ENCODE measurements around the gene PAPLN.
A peak's percentile ranks its signal among the peaks of the same experiment; 100 is the strongest.

The PAPLN gene

GRCh38 chr14:73240816-73241480, 3.6 kb downstream of the PAPLN start:
- Histone ChIP-seq H3K36me3 (no peaks in the 10 kb centered on the region), H3K9me3 (ENCODE audit: severe bottlenecking) (no peaks in the 10 kb centered on the region), H3K4me3 (ENCODE audit: low read depth, low read length) (no peak overlapping the region), H3K27me3 (ENCODE audit: insufficient read depth, low read depth, severe bottlenecking) (no peaks in the 10 kb centered on the region), H3K27ac (no peak overlapping the region)
- TF ChIP-seq CTCF (IDR thresholded peaks at IDR 0.05; ENCODE audit: low read depth, low read length): no peak
- peak; percentile 50 for DNase-seq

GRCh38 chr14:73241481-73242165, 4.3 kb downstream of the PAPLN start:
- Histone ChIP-seq H3K4me3 (ENCODE audit: low read depth, low read length) (no peak overlapping the region), H3K27ac (0 out of 2 replicates have a peak overlapping the region, but pooled peaks have one; percentile 14), H3K9me3 (ENCODE audit: severe bottlenecking) (no peaks in the 10 kb centered on the region), H3K27me3 (ENCODE audit: insufficient read depth, low read depth, severe bottlenecking) (no peaks in the 10 kb centered on the region), H3K36me3 (no peaks in the 10 kb centered on the region)
- DNase-seq: peak; percentile 50
- TF ChIP-seq CTCF (IDR thresholded peaks at IDR 0.05; ENCODE audit: low read depth, low read length): 0 out of 2 replicates have a peak, but pooled peaks have one; percentile 6

- H3K4me3 ChIP-seq (ENCODE audit: low read depth, low read length): no peak overlapping the region
- no peak overlapping the region for H3K27ac ChIP-seq
- no peak for TF ChIP-seq CTCF (IDR thresholded peaks at IDR 0.05; ENCODE audit: low read depth, low read length)
- no peaks in the 10 kb centered on the region for H3K36me3 ChIP-seq
- H3K27me3 ChIP-seq (ENCODE audit: insufficient read depth, low read depth, severe bottlenecking): no peaks in the 10 kb centered on the region
- no peaks in the 10 kb centered on the region for H3K9me3 ChIP-seq (ENCODE audit: severe bottlenecking)
- DNase-seq: no peak
These were observed 5.1 kb downstream of the PAPLN start for GRCh38 chr14:73242357-73242901.

GRCh38 chr14:73243341-73243740, 6.0 kb downstream of the PAPLN start:
- Histone ChIP-seq H3K27ac (no peak overlapping the region), H3K27me3 (ENCODE audit: insufficient read depth, low read depth, severe bottlenecking) (no peaks in the 10 kb centered on the region), H3K4me3 (ENCODE audit: low read depth, low read length) (no peak overlapping the region), H3K9me3 (ENCODE audit: severe bottlenecking) (no peaks in the 10 kb centered on the region), H3K36me3 (no peaks in the 10 kb centered on the region)
- no peak for DNase-seq
- TF ChIP-seq CTCF (IDR thresholded peaks at IDR 0.05; ENCODE audit: low read depth, low read length): no peak

- H3K27me3 ChIP-seq (ENCODE audit: insufficient read depth, low read depth, severe bottlenecking): no peaks in the 10 kb centered on the region
- no peaks in the 10 kb centered on the region for H3K9me3 ChIP-seq (ENCODE audit: severe bottlenecking)
- DNase-seq: no peak
- no peaks in the 10 kb centered on the region for H3K36me3 ChIP-seq
- no peak for TF ChIP-seq CTCF (IDR thresholded peaks at IDR 0.05; ENCODE audit: low read depth, low read length)
- no peak overlapping the region for H3K4me3 ChIP-seq (ENCODE audit: low read depth, low read length)
- no peak overlapping the region for H3K27ac ChIP-seq
These were observed 6.4 kb downstream of the PAPLN start for GRCh38 chr14:73243748-73244147.

All from WERI-Rb-1 (cell line).